Measurements from ENCODE around the gene MIB2. TPM values are rescaled to one million over a fixed set of nuclear protein-coding genes. Genes with fewer than 3 reads are reported as not detected.
"Not testable (repeated sequence)": the region's sequence is repeated elsewhere in the genome, so short reads cannot be mapped to it uniquely, and the experiment has no call there.

The MIB2 gene
- total RNA-seq, 4 donors from 2014 or later = 94.2 to 346 (median 224) TPM

- Histone ChIP-seq H3K4me1 (peaks cover 0 to 3% (median under 1%) of the 10 kb centered on the region in 4 donors), H3K9me3 (no peaks in the 10 kb centered on the region), H3K36me3 (no peaks in the 10 kb centered on the region), H3K27ac (no peak overlapping the region), H3K27me3 (peaks cover 32% of the 10 kb centered on the region), H3K4me3 (no peak overlapping the region)
- in situ Hi-C loops (cut with MboI; ENCODE audit: low pct_ligation_motif_present in 1 of 4, low pct_unique_long_range_greater_than_20kb in 1 of 4, low sequenced_read_pairs in 3 of 4) (no loop called here), intact Hi-C loops (cut with DNase I; ENCODE audit: low total_unique reads) (no loop called here)
- no peak for TF ChIP-seq CTCF (IDR thresholded peaks at IDR 0.05)
- no peak for DNase-seq
- 81% methylated on average over 24 of the region's 24 CpGs; no CpG with 5 or more reads in 1 of the 2 donors for WGBS, 2 donors (ENCODE audit: low coverage in 1 of 2)
Measured at GRCh38 chr1:1593834-1594601, 21.3 kb upstream of the MIB2 start.

- Histone ChIP-seq H3K27me3 (peaks cover 36% of the 10 kb centered on the region), H3K27ac (no peak overlapping the region), H3K4me3 (no peak overlapping the region), H3K36me3 (no peaks in the 10 kb centered on the region), H3K9me3 (no peaks in the 10 kb centered on the region), H3K4me1 (peaks cover 0 to 8% (median 5%) of the 10 kb centered on the region in 4 donors)
- 25 to 69% methylated on average over 1 to 9 of the region's 10 CpGs for WGBS, 2 donors (ENCODE audit: low coverage in 1 of 2)
- DNase-seq = no peak
- intact Hi-C loops (cut with DNase I; ENCODE audit: low total_unique reads) (no loop called here), in situ Hi-C loops (cut with MboI; ENCODE audit: low pct_ligation_motif_present in 1 of 4, low pct_unique_long_range_greater_than_20kb in 1 of 4, low sequenced_read_pairs in 3 of 4) (no loop called here)
- TF ChIP-seq CTCF (IDR thresholded peaks at IDR 0.05) (no peak), POLR2AphosphoS5 (IDR thresholded peaks at IDR 0.05) (no peak), EP300 (IDR thresholded peaks at IDR 0.05; ENCODE audit: low read depth) (no peak), POLR2A (IDR thresholded peaks at IDR 0.05) (no peak)
Measured at GRCh38 chr1:1594602-1595260, 20.6 kb upstream of the MIB2 start.

- in situ Hi-C loops (cut with MboI; ENCODE audit: low pct_ligation_motif_present in 1 of 4, low pct_unique_long_range_greater_than_20kb in 1 of 4, low sequenced_read_pairs in 3 of 4); H3K27ac ChIP-seq; H3K36me3 ChIP-seq; intact Hi-C loops (cut with DNase I; ENCODE audit: low total_unique reads); DNase-seq; H3K4me3 ChIP-seq; H3K9me3 ChIP-seq: not testable (repeated sequence)
- Histone ChIP-seq H3K27me3 (peaks cover 38% of the 10 kb centered on the region), H3K4me1 (peaks cover 1 to 11% (median 8%) of the 10 kb centered on the region in 4 donors)
- 70 to 80% methylated on average over 2 of the region's 2 CpGs for WGBS, 2 donors (ENCODE audit: low coverage in 1 of 2)
Measured at GRCh38 chr1:1595341-1595740, 20.0 kb upstream of the MIB2 start.

GRCh38 chr1:1596493-1597274 lies 18.6 kb upstream of the MIB2 start:
- intact Hi-C loops (cut with DNase I; ENCODE audit: low total_unique reads) (no loop called here), in situ Hi-C loops (cut with MboI; ENCODE audit: low pct_ligation_motif_present in 1 of 4, low pct_unique_long_range_greater_than_20kb in 1 of 4, low sequenced_read_pairs in 3 of 4) (no loop called here)
- H3K4me1 ChIP-seq = peaks cover 5 to 15% (median 10%) of the 10 kb centered on the region in 4 donors
- WGBS, 2 donors (ENCODE audit: low coverage in 1 of 2) = 39 to 40% methylated on average over 3 to 9 of the region's 12 CpGs
- peaks cover 52% of the 10 kb centered on the region for H3K27me3 ChIP-seq
- no peaks in the 10 kb centered on the region for H3K36me3 ChIP-seq
- H3K9me3 ChIP-seq = no peaks in the 10 kb centered on the region
- no peak overlapping the region for H3K4me3 ChIP-seq
- no peak overlapping the region for H3K27ac ChIP-seq
- no peak for TF ChIP-seq POLR2AphosphoS5 (IDR thresholded peaks at IDR 0.05)
- no peak for TF ChIP-seq POLR2A (IDR thresholded peaks at IDR 0.05)
- no peak for TF ChIP-seq EP300 (IDR thresholded peaks at IDR 0.05; ENCODE audit: low read depth)
- no peak for TF ChIP-seq CTCF (IDR thresholded peaks at IDR 0.05)
- DNase-seq = no peak

Measured in transverse colon (tissue), 4 donors.